G401 (cell line): Measurements from ENCODE around the gene FMOD. TPM values are rescaled to one million over a fixed set of nuclear protein-coding genes. Genes with fewer than 3 reads are reported as not detected.

Experiments
- DNase-seq: peaks from one replicate; pipeline ENCODE4 v3.0.0-alpha.2; 2015; ENCODE audit warnings: low spot score
- in situ Hi-C: cut with HindIII; loops from 2 replicates; pipeline ENCODE4 v1.10.0; 2016; ENCODE audit warnings: low sequenced_read_pairs, mixed read lengths
- total RNA-seq: library from RNA; depleted of rRNA; stranded (reverse); fragments of >200 nt; shearing (Covaris generic); gene quantifications from 2 replicates; pipeline ENCODE4 v1.2.3, GENCODE V29; 2014

FMOD gene
- total RNA-seq, 1 experiment from 2014 or later: not detected

GRCh38 chr1:203364094-203364801 lies 13.3 kb upstream of the FMOD start:
- in situ Hi-C loops: loop anchor here (25.0 kb wide), 2 partner anchors 98 to 102 kb away; no protein-coding TSS in a partner anchor

GRCh38 chr1:203362720-203363025 lies 11.8 kb upstream of the FMOD start:
- no peak for DNase-seq
- in situ Hi-C loops: loop anchor here (25.0 kb wide), 2 partner anchors 100 kb away; no protein-coding TSS in a partner anchor

More at GRCh38 chr1:203364094-203364801, 13.3 kb upstream of the FMOD start:
- no peak for DNase-seq

- no peak for DNase-seq
- in situ Hi-C loops: loop anchor here (25.0 kb wide), 2 partner anchors 100 kb away; no protein-coding TSS in a partner anchor
Observed at GRCh38 chr1:203361945-203362719, 11.2 kb upstream of the FMOD start.

GRCh38 chr1:203360547-203361185 lies 9.7 kb upstream of the FMOD start:
- DNase-seq: peak; percentile 27
- in situ Hi-C loops: loop anchor here (25.0 kb wide), 2 partner anchors 98 to 102 kb away; no protein-coding TSS in a partner anchor

- no peak for DNase-seq
- in situ Hi-C loops: loop anchor here (25.0 kb wide), 2 partner anchors 97 to 103 kb away; no protein-coding TSS in a partner anchor
Observed at GRCh38 chr1:203359010-203359571, 8.2 kb upstream of the FMOD start.

GRCh38 chr1:203354246-203354645 lies 3.3 kb upstream of the FMOD start:
- DNase-seq: no peak
- in situ Hi-C loops: loop anchor here (25.0 kb wide), 2 partner anchors 92 to 108 kb away; no protein-coding TSS in a partner anchor

- DNase-seq: no peak
- in situ Hi-C loops: loop anchor here (25.0 kb wide), 2 partner anchors 91 to 109 kb away; no protein-coding TSS in a partner anchor
Observed at GRCh38 chr1:203353486-203353885, 2.6 kb upstream of the FMOD start.

GRCh38 chr1:203349773-203350524 lies 973 bp downstream of the FMOD start:
- DNase-seq: no peak
- in situ Hi-C loops: loop anchor here (25.0 kb wide), 2 partner anchors 88 to 112 kb away; no protein-coding TSS in a partner anchor

GRCh38 chr1:203349166-203349565 lies 1.8 kb downstream of the FMOD start:
- in situ Hi-C loops: no loop called here
- DNase-seq: no peak

GRCh38 chr1:203346769-203347102 lies 4.2 kb downstream of the FMOD start:
- in situ Hi-C loops: no loop called here
- DNase-seq: no peak

GRCh38 chr1:203346060-203346768 lies 4.7 kb downstream of the FMOD start:
- in situ Hi-C loops: no loop called here
- DNase-seq: no peak

GRCh38 chr1:203343956-203344754 lies 6.8 kb downstream of the FMOD start:
- DNase-seq: no peak
- in situ Hi-C loops: no loop called here

GRCh38 chr1:203342192-203342940 lies 8.6 kb downstream of the FMOD start:
- in situ Hi-C loops: no loop called here
- DNase-seq: no peak

- DNase-seq: peak; percentile 95
- in situ Hi-C loops: no loop called here
Observed at GRCh38 chr1:203340112-203340790, 10.7 kb downstream of the FMOD start.

- in situ Hi-C loops: no loop called here
- DNase-seq: peak; percentile 83
Observed at GRCh38 chr1:203338335-203339036, 12.4 kb downstream of the FMOD start.

GRCh38 chr1:203336097-203336496 lies 14.8 kb downstream of the FMOD start:
- no peak for DNase-seq
- in situ Hi-C loops: no loop called here
